ENCODE measurements around the gene DPH5. TPM values are rescaled to one million over a fixed set of nuclear protein-coding genes. Genes with fewer than 3 reads are reported as not detected.

The DPH5 gene
- total RNA-seq, 4 donors from 2014 or later = 12.8 to 23.0 (median 15.5) TPM

GRCh38 chr1:101028466-101028865 lies 2.9 kb upstream of the DPH5 start:
- H3K4me3 ChIP-seq (ENCODE audit: low read depth, poor library complexity, severe bottlenecking) = no peak overlapping the region
- intact Hi-C loops (cut with DNase I; ENCODE audit: low total_unique reads) = no loop called here
- 75 to 79% methylated on average over 2 of the region's 2 CpGs for WGBS, 2 donors
- TF ChIP-seq, protein P1, sequence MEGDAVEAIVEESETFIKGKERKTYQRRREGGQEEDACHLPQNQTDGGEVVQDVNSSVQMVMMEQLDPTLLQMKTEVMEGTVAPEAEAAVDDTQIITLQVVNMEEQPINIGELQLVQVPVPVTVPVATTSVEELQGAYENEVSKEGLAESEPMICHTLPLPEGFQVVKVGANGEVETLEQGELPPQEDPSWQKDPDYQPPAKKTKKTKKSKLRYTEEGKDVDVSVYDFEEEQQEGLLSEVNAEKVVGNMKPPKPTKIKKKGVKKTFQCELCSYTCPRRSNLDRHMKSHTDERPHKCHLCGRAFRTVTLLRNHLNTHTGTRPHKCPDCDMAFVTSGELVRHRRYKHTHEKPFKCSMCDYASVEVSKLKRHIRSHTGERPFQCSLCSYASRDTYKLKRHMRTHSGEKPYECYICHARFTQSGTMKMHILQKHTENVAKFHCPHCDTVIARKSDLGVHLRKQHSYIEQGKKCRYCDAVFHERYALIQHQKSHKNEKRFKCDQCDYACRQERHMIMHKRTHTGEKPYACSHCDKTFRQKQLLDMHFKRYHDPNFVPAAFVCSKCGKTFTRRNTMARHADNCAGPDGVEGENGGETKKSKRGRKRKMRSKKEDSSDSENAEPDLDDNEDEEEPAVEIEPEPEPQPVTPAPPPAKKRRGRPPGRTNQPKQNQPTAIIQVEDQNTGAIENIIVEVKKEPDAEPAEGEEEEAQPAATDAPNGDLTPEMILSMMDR (IDR thresholded peaks at IDR 0.05) = no peak
- TF ChIP-seq POLR2A (IDR thresholded peaks at IDR 0.05) = no peak
- DNase-seq (ENCODE audit: low spot score in 2 of 2) = no peak

DNA sequence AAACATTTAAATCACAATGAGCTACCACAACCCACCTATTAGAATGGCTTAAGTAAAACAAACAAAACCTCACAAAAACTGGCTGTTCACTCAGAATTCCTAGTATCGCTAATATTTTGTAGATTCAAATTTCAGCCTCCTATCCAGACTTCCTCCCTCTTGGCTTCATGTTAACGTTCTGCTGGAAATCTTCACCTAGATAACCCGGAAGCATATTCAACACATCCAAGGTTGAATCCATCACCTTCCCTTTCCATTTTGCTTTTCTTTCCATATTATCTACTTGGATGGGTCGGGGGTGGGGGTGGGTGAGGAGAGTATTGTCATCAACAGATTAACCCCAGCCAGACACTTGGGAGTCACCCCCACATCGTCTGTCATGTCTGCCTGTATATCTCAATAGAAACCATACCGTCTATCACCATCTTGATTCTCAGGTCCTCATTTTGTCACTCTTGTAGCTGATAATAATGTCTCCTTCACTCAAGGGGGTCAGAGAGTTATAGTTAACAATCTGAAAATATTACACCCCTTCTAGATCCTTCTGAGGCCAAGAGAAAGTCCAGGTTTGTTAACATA lies 1.7 kb upstream of the DPH5 start:
- TF ChIP-seq POLR2A (IDR thresholded peaks at IDR 0.05) = no peak
- TF ChIP-seq, protein P1 (IDR thresholded peaks at IDR 0.05) = no peak
- DNase-seq (ENCODE audit: low spot score in 2 of 2) = no peak
- WGBS, 2 donors = 86 to 92% methylated on average over 6 of the region's 6 CpGs
- intact Hi-C loops (cut with DNase I; ENCODE audit: low total_unique reads) = no loop called here
- H3K4me3 ChIP-seq (ENCODE audit: low read depth, poor library complexity, severe bottlenecking) = no peak overlapping the region

DNA sequence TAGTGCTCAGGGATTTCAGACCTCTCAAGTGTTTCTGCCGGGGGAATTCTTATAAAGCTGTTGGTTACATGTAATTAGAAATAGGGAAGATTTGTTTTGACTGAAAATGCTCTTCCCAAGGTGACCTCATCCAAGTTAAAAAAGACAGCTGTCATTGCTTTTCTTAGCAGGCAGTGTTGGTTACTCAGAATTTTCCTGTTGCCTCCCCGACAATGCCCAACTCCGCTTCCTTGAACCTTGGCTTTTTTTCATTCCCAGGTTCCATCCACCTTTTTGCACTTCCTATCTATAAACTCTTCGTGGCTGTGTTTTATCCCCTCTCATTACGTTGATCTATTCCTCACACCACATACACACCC lies 825 bp upstream of the DPH5 start:
- no peak for DNase-seq (ENCODE audit: low spot score in 2 of 2)
- H3K4me3 ChIP-seq (ENCODE audit: low read depth, poor library complexity, severe bottlenecking) = peak overlapping the region; percentile 79
- no peak for TF ChIP-seq POLR2A (IDR thresholded peaks at IDR 0.05)
- TF ChIP-seq, protein P1 (IDR thresholded peaks at IDR 0.05) = no peak
- intact Hi-C loops (cut with DNase I; ENCODE audit: low total_unique reads) = no loop called here
- WGBS, 2 donors = 36 to 45% methylated on average over 5 of the region's 5 CpGs

DNA sequence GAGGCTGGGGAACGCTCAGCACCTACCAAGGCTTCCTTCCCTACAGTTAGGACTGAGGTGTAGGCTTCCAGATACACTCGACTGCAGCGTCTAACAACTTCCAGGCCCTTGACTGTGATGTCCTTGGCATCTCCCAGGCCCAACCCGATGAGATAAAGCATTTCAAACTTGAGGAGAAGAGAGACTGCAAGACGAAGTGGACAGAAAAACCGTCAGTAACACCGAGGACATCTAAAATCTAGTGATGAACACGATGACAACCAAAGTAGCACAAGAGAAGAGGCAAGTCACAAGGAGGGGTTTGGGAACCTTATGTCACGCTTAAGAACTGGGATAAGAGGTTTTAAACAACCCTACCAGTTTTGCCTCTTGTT lies 314 bp downstream of the DPH5 start:
- WGBS, 2 donors = 1% methylated on average over 9 of the region's 9 CpGs
- TF ChIP-seq, protein P1 (IDR thresholded peaks at IDR 0.05) = no peak
- no peak for TF ChIP-seq POLR2A (IDR thresholded peaks at IDR 0.05)
- intact Hi-C loops (cut with DNase I; ENCODE audit: low total_unique reads) = no loop called here
- H3K4me3 ChIP-seq (ENCODE audit: low read depth, poor library complexity, severe bottlenecking) = peak overlapping the region; percentile 79
- no peak for DNase-seq (ENCODE audit: low spot score in 2 of 2)

- TF ChIP-seq POLR2A (IDR thresholded peaks at IDR 0.05) = no peak
- TF ChIP-seq, protein P1 (IDR thresholded peaks at IDR 0.05) = no peak
- H3K4me3 ChIP-seq (ENCODE audit: low read depth, poor library complexity, severe bottlenecking) = no peak overlapping the region
- intact Hi-C loops (cut with DNase I; ENCODE audit: low total_unique reads) = no loop called here
- 64 to 76% methylated on average over 3 of the region's 3 CpGs for WGBS, 2 donors
- no peak for DNase-seq (ENCODE audit: low spot score in 2 of 2)
Observed at GRCh38 chr1:101022294-101022693, 3.3 kb downstream of the DPH5 start.

GRCh38 chr1:101017448-101017847 lies 8.1 kb downstream of the DPH5 start:
- intact Hi-C loops (cut with DNase I; ENCODE audit: low total_unique reads) = no loop called here
- H3K4me3 ChIP-seq (ENCODE audit: low read depth, poor library complexity, severe bottlenecking) = no peak overlapping the region
- TF ChIP-seq, protein P1 (IDR thresholded peaks at IDR 0.05) = no peak
- DNase-seq (ENCODE audit: low spot score in 2 of 2) = no peak
- WGBS, 2 donors = 97 to 98% methylated on average over 1 of the region's 1 CpG

Measured in lower leg skin (tissue), 4 donors.